Endothelial cell of umbilical vein (primary cell): ENCODE results near the gene TBC1D16.

Experiments used
- CTCF ChIP-seq, 2 donors: IDR thresholded peaks; 1 replicate in 1 of 2; 2 replicates in 1 of 2; pipeline ENCODE4 v1.5.1; 2011; ENCODE audit warnings: low read length in 2 of 2, mild to moderate bottlenecking in 2 of 2, moderate library complexity in 2 of 2, control low read depth in 1 of 2, inconsistent platforms in 1 of 2, low read depth in 1 of 2; ENCODE audit not compliant: insufficient read depth in 1 of 2; ENCODE audit errors: extremely low read depth in 1 of 2
- EZH2 ChIP-seq: IDR thresholded peaks from 2 replicates; pipeline ENCODE4 v1.6.1; 2012; ENCODE audit warnings: borderline replicate concordance, low read depth, mild to moderate bottlenecking, moderate library complexity, low read length, inconsistent platforms; ENCODE audit not compliant: severe bottlenecking
- FOS ChIP-seq: IDR thresholded peaks from 2 replicates; pipeline ENCODE4 v1.6.1; 2011; ENCODE audit warnings: mild to moderate bottlenecking, low read length, moderate library complexity, borderline replicate concordance; ENCODE audit not compliant: insufficient read depth
- GATA2 ChIP-seq: IDR thresholded peaks from 2 replicates; pipeline ENCODE4 v1.7.0; 2011; ENCODE audit warnings: low read depth, mild to moderate bottlenecking, moderate library complexity, mixed read lengths, low read length; ENCODE audit not compliant: insufficient read length, insufficient read depth
- JUN ChIP-seq: IDR thresholded peaks from 2 replicates; pipeline ENCODE4 v1.6.1; 2011; ENCODE audit warnings: borderline replicate concordance, low read depth; ENCODE audit not compliant: insufficient read length, insufficient read depth
- MAX ChIP-seq: IDR thresholded peaks from 2 replicates; pipeline ENCODE4 v1.6.1; 2011; ENCODE audit not compliant: insufficient read depth, insufficient read length
- MYC ChIP-seq: IDR thresholded peaks from one replicate; pipeline ENCODE4 v1.6.1; 2011; ENCODE audit warnings: mild to moderate bottlenecking, low read depth, low read length
- POLR2A ChIP-seq: IDR thresholded peaks from 2 replicates; pipeline ENCODE4 v1.6.1; 2012; ENCODE audit warnings: low read depth, mild to moderate bottlenecking, control low read depth, low read length
- POLR2AphosphoS5 ChIP-seq: IDR thresholded peaks from 2 replicates; pipeline ENCODE4 v1.6.1; 2012; ENCODE audit warnings: low read depth, mild to moderate bottlenecking, control low read depth, low read length, moderate library complexity; ENCODE audit not compliant: insufficient read depth

DNA sequence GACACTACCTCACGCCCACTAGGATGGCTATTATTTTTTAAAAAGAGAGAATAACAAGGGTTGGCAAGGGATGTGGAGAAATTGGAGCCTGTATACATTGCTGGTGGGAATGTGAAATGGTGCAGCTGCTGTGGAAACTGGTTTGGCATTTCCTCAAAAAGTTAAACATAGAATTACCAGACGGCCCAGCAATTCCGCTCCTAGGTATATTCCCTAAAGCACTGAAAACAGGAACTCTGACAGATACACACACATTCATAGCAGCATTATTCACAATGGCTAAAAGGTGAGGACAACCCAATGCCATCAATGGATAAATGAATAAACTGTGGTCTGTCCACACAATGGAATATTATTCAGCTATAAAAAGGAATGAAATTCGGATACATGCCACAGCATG is 136.1 kb downstream of the TBC1D16 start:
- TF ChIP-seq POLR2A (no peak), MAX (no peak), CTCF (IDR thresholded peaks at IDR 0.05; ENCODE audit: extremely low read depth in 1 of 2, insufficient read depth in 1 of 2, low read depth in 1 of 2, low read length in 2 of 2) (no peak), EZH2 (no peak), JUN (no peak), FOS (no peak), POLR2AphosphoS5 (no peak), MYC (no peak), GATA2 (no peak)
